Daoy (cell line): Measurements from ENCODE around the gene DTYMK. TPM values are rescaled to one million over a fixed set of nuclear protein-coding genes. Genes with fewer than 3 reads are reported as not detected.

Experiments
- DNase-seq: peaks from one replicate; pipeline ENCODE4 v3.0.0-alpha.2; 2015; ENCODE audit warnings: low read depth
- total RNA-seq: library from RNA; depleted of rRNA; stranded (reverse); fragments of >200 nt; shearing (Covaris generic); gene quantifications from 2 replicates; pipeline ENCODE4 v1.2.3, GENCODE V29; 2014

The DTYMK gene
- total RNA-seq, 1 experiment from 2014 or later: 105 TPM

GRCh38 chr2:241649927-241650326 lies 36.7 kb downstream of the DTYMK start:
- DNase-seq: no peak

- DNase-seq: no peak
These were observed 37.2 kb downstream of the DTYMK start for GRCh38 chr2:241649404-241649803.

- DNase-seq: no peak
These were observed 38.2 kb downstream of the DTYMK start for GRCh38 chr2:241648453-241648852.

GRCh38 chr2:241645915-241646645 lies 40.5 kb downstream of the DTYMK start:
- DNase-seq: no peak

GRCh38 chr2:241645056-241645914 lies 41.3 kb downstream of the DTYMK start:
- no peak for DNase-seq

GRCh38 chr2:241641631-241642030 lies 45.0 kb downstream of the DTYMK start:
- no peak for DNase-seq

GRCh38 chr2:241640165-241640795 lies 46.3 kb downstream of the DTYMK start:
- no peak for DNase-seq

- DNase-seq: no peak
These were observed 47.2 kb downstream of the DTYMK start for GRCh38 chr2:241639385-241639784.

- no peak for DNase-seq
These were observed 47.7 kb downstream of the DTYMK start for GRCh38 chr2:241638940-241639339.

- DNase-seq: peak; percentile 35
These were observed 48.6 kb downstream of the DTYMK start for GRCh38 chr2:241637795-241638660.

GRCh38 chr2:241637018-241637794 lies 49.4 kb downstream of the DTYMK start, which contains the start of the genes ATG4B and THAP4:
Gene ATG4B, plus strand, starts transcription at chr2:241637693. Its CDS starts 22 bp downstream, at chr2:241637715.
Gene THAP4, minus strand, starts transcription at chr2:241637158. Its CDS starts 141 bp downstream, at chr2:241637017.
- peak; percentile 87 for DNase-seq

GRCh38 chr2:241636182-241637017 lies 50.2 kb downstream of the DTYMK start:
- peak; percentile 38 for DNase-seq

- DNase-seq: no peak
These were observed 50.9 kb downstream of the DTYMK start for GRCh38 chr2:241635756-241636155.

GRCh38 chr2:241633561-241633960 lies 53.1 kb downstream of the DTYMK start:
- no peak for DNase-seq

- no peak for DNase-seq
These were observed 53.9 kb downstream of the DTYMK start for GRCh38 chr2:241632478-241633325.

GRCh38 chr2:241629762-241630435 lies 56.7 kb downstream of the DTYMK start:
- DNase-seq: no peak

- DNase-seq: no peak
These were observed 58.9 kb downstream of the DTYMK start for GRCh38 chr2:241627675-241628074.
